Activated naive CD8-positive, alpha-beta T cell treated with anti-CD3 and anti-CD28 coated beads, Interleukin-2, amount 50 U/mL, for 24 hours (primary cell): Measurements from ENCODE around the gene ZNF211.

Experiments used
- ATAC-seq: fragments of 150-1000 bp; cut with Tn5 transposase; one replicate; pipeline ENCODE4 v1.10.0; 2021
- DNase-seq: peaks from one replicate; pipeline ENCODE4 v3.0.0; 2021
- H3K27ac Mint-ChIP-seq: one replicate; pipeline ENCODE4 v1.8.0; 2021; ENCODE audit warnings: mild to moderate bottlenecking, mixed read lengths
- H3K27me3 Mint-ChIP-seq: one replicate; pipeline ENCODE4 v1.8.0; 2021; ENCODE audit warnings: mixed read lengths
- H3K36me3 Mint-ChIP-seq: one replicate; pipeline ENCODE4 v1.8.0; 2021; ENCODE audit warnings: low read depth, mixed read lengths
- H3K4me1 Mint-ChIP-seq: one replicate; pipeline ENCODE4 v1.8.0; 2021; ENCODE audit warnings: mixed read lengths
- H3K4me3 Mint-ChIP-seq: one replicate; pipeline ENCODE4 v1.8.0; 2021; ENCODE audit warnings: mild to moderate bottlenecking, moderate library complexity, mixed read lengths
- H3K9me3 Mint-ChIP-seq: one replicate; pipeline ENCODE4 v1.8.0; 2021; ENCODE audit warnings: mixed read lengths

ZNF211 gene

DNA sequence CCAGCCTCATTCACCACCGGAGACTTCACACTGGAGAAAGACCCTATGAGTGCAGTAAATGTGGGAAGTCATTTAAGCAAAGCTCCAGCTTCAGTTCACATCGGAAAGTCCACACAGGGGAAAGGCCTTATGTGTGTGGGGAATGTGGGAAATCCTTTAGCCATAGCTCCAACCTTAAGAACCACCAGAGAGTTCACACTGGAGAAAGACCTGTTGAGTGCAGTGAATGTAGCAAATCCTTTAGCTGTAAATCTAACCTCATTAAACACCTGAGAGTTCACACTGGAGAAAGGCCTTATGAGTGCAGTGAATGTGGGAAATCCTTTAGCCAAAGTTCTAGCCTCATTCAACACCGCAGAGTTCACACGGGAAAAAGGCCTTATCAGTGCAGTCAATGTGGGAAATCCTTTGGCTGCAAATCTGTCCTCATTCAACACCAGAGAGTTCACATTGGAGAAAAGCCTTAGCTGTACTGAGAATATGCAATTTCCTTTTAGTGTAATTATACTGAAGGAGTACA lies 8.8 kb downstream of the ZNF211 start:
- no peaks in the 10 kb centered on the region for H3K4me1 Mint-ChIP-seq
- DNase-seq, result no peak
- ATAC-seq, result no peak
- peaks cover 69% of the 10 kb centered on the region for H3K36me3 Mint-ChIP-seq
- H3K9me3 Mint-ChIP-seq, result peaks cover 74% of the 10 kb centered on the region
- H3K4me3 Mint-ChIP-seq, result no peak overlapping the region
- H3K27ac Mint-ChIP-seq, result no peak overlapping the region
- no peaks in the 10 kb centered on the region for H3K27me3 Mint-ChIP-seq

DNA sequence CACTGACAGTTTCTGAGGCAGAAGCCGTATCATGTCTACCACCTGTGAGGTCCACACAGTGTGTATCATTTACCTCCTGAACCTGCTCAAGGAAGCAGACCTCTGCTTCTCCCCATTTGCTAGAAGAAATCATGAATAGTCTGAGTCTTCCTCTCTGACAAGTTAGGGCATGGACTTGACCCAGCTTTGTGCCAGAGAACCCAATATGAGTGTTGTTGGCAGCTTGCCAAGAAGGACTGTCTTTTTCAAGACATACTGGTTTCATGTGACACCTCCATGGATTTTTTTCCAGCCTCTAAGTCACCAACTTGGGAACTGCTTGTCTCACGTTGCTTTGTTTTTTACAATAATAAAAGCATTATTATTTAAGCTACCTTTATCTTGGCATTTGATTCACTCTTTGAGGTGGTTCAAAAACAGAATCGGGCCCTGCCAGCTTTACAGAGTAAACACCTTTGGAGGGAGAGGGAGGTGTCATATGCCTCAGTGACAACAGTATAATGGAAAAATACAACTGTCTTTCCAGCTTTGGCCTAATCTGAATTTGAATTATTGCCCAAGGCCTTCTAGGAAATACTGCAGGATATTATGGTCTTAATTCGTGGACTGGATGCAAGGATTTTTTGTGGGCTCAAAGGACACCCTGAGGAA lies 9.6 kb downstream of the ZNF211 start:
- DNase-seq (no peak), ATAC-seq (no peak)
- no peak overlapping the region for H3K4me3 Mint-ChIP-seq
- H3K27me3 Mint-ChIP-seq, result no peaks in the 10 kb centered on the region
- no peak overlapping the region for H3K27ac Mint-ChIP-seq
- H3K9me3 Mint-ChIP-seq, result peaks cover 73% of the 10 kb centered on the region
- H3K4me1 Mint-ChIP-seq, result no peaks in the 10 kb centered on the region
- H3K36me3 Mint-ChIP-seq, result peaks cover 62% of the 10 kb centered on the region

DNA sequence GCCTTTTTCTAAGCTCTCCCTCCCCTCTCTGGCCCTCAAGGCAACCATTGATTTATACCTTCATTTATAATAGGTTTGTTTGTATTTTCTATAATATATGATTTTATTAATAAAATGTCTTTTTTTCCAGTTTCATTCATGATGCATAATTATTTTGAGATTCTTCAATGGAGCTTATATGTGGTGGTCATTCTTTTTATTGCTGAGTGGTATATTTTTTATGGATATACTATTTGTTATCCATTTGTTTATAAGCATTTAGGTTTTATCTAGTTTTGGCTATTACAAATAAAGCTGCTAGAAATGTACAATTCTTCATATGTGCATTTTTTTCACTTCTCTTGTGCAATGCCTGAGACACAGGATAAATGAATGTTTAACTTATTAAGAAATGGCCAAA lies 10.8 kb downstream of the ZNF211 start:
- DNase-seq (no peak), ATAC-seq (no peak)
- Mint-ChIP-seq H3K4me1 (no peaks in the 10 kb centered on the region), H3K9me3 (peaks cover 75% of the 10 kb centered on the region), H3K36me3 (peaks cover 55% of the 10 kb centered on the region), H3K27ac (no peak overlapping the region), H3K27me3 (no peaks in the 10 kb centered on the region), H3K4me3 (no peak overlapping the region)

- Mint-ChIP-seq H3K36me3 (peaks cover 23% of the 10 kb centered on the region), H3K4me1 (peaks cover 5% of the 10 kb centered on the region), H3K9me3 (peaks cover 62% of the 10 kb centered on the region), H3K27ac (no peak overlapping the region), H3K4me3 (no peak overlapping the region), H3K27me3 (peaks cover 4% of the 10 kb centered on the region)
- DNase-seq, result no peak
- no peak for ATAC-seq
Observed at GRCh38 chr19:57648331-57649003, 15.5 kb downstream of the ZNF211 start.

DNA sequence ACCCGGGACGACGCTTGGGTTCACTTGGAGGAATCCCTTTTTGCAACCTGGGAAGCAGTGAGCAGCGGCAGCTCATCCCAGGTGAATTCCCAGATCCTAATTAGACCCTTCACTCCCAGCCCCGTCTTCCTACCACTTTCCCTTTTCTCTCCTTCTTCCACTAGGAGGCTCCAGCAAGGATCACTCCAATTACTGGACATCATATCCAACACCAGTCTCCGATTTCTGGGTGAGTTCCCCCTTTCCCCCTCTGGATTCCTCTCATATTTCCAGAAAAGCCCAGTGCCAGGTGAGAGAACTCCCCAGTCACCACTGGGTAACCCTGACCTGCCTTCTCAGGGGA lies 18.7 kb downstream of the ZNF211 start:
- Mint-ChIP-seq H3K36me3 (peaks cover 23% of the 10 kb centered on the region), H3K4me1 (peaks cover 5% of the 10 kb centered on the region), H3K27ac (no peak overlapping the region), H3K27me3 (peaks cover 26% of the 10 kb centered on the region), H3K9me3 (peaks cover 67% of the 10 kb centered on the region), H3K4me3 (no peak overlapping the region)
- no peak for ATAC-seq
- no peak for DNase-seq

GRCh38 chr19:57653689-57654088 lies 20.7 kb downstream of the ZNF211 start:
- Mint-ChIP-seq H3K4me1 (peaks cover 5% of the 10 kb centered on the region), H3K36me3 (peaks cover 20% of the 10 kb centered on the region), H3K27ac (no peak overlapping the region), H3K4me3 (no peak overlapping the region), H3K27me3 (peaks cover 32% of the 10 kb centered on the region), H3K9me3 (peaks cover 54% of the 10 kb centered on the region)
- DNase-seq (no peak), ATAC-seq (no peak)

- Mint-ChIP-seq H3K27me3 (peaks cover 40% of the 10 kb centered on the region), H3K9me3 (peaks cover 48% of the 10 kb centered on the region), H3K27ac (no peak overlapping the region), H3K4me3 (no peak overlapping the region), H3K4me1 (peaks cover 5% of the 10 kb centered on the region), H3K36me3 (peaks cover 17% of the 10 kb centered on the region)
- ATAC-seq (no peak), DNase-seq (no peak)
Observed at GRCh38 chr19:57655443-57655842, 22.5 kb downstream of the ZNF211 start.

DNA sequence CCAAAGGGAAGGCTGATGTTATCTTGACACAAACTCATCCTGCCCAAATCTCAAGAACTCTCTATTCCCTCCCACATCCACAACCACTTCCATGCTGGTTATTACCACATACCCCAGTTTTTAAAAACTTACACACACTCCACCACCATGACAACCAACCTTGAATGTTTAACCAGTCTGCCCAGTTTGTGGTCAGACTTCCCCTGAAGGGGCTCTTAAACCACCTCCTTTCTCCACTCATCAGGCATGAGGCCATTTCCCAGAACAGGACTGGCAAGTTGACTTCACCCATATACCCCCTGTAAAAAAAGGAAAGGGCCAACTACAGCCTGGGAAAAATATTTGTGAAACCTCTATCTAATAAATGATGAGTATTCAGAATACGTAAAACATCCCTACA lies 23.4 kb downstream of the ZNF211 start:
- ATAC-seq, result no peak
- no peak for DNase-seq
- Mint-ChIP-seq H3K27ac (no peak overlapping the region), H3K4me3 (no peak overlapping the region), H3K9me3 (peaks cover 48% of the 10 kb centered on the region), H3K36me3 (peaks cover 15% of the 10 kb centered on the region), H3K4me1 (peaks cover 5% of the 10 kb centered on the region), H3K27me3 (peaks cover 43% of the 10 kb centered on the region)

DNA sequence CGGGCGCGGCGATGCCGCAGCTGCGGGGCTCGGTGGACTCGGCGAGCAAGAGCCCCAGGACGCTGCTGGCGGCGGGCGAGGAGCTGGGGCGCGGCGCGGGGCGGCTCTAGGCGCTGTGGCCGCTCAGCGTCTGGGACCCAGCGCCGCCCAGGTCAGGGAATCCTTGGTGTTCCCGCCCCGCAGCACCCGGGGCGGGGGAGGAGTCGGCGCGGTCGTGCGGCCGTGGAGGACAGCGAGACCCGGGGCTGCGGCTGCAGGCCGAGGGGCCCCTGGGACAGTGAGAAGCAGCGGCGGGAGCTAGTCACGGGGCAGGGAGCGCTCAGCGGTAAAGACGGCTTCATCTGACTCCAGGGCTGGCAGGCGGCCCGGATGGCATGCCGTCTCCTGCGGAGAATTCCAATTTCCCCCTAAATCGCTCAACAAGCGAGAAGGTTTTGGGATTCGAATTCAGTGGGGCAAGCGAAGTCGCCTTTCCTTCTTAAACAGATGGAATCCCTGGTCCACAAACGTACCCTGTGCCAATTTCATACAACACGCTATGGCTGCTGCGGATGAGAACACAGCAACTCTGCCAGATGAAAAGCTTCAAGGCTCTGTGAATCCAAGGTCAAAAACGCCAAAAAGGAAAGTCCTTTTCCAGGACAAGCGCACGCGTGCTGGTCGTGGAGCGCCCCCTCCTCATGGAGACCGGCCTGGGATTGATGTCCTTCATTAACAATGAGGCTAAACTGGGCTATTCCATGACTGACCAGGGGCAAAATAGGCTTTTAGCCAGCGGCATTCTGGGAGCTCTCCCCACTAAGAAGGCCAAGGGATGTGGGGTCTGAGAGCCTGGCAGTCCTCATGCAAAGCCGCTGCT lies 31.5 kb downstream of the ZNF211 start:
- peaks cover 45% of the 10 kb centered on the region for H3K27me3 Mint-ChIP-seq
- peak; percentile 13 for DNase-seq
- H3K9me3 Mint-ChIP-seq, result peaks cover 3% of the 10 kb centered on the region
- ATAC-seq, result peak; percentile 57
- H3K4me3 Mint-ChIP-seq, result peak overlapping the region; percentile 70
- H3K27ac Mint-ChIP-seq, result no peak overlapping the region
- peaks cover 2% of the 10 kb centered on the region for H3K4me1 Mint-ChIP-seq
- no peaks in the 10 kb centered on the region for H3K36me3 Mint-ChIP-seq

- peak overlapping the region; percentile 21 for H3K4me3 Mint-ChIP-seq
- no peaks in the 10 kb centered on the region for H3K36me3 Mint-ChIP-seq
- peaks cover 3% of the 10 kb centered on the region for H3K9me3 Mint-ChIP-seq
- H3K4me1 Mint-ChIP-seq, result peaks cover 2% of the 10 kb centered on the region
- peaks cover 42% of the 10 kb centered on the region for H3K27me3 Mint-ChIP-seq
- no peak overlapping the region for H3K27ac Mint-ChIP-seq
- no peak for DNase-seq
- ATAC-seq, result no peak
Observed at GRCh38 chr19:57665261-57665806, 32.4 kb downstream of the ZNF211 start.

DNA sequence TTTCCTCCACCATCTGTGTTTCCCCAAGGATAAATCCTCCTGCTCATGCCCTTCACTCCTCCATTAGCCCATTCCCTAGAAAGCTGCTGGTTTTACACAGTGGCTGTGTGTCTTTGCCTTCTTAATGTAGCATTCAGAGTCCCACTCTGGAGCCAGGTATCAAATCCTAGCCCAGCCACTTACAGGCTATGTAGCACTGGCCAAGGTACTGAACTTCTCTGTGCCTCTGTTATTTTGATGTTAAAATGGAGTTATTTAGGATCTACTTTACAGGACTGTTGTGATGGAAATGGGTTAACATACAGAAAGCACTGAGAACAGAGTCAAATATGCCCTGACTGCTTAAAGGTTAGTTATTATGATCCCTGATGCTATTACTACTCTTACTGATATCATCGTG lies 34.3 kb downstream of the ZNF211 start:
- peaks cover 2% of the 10 kb centered on the region for H3K4me1 Mint-ChIP-seq
- no peaks in the 10 kb centered on the region for H3K36me3 Mint-ChIP-seq
- H3K27me3 Mint-ChIP-seq, result peaks cover 45% of the 10 kb centered on the region
- peaks cover 3% of the 10 kb centered on the region for H3K9me3 Mint-ChIP-seq
- ATAC-seq (no peak), DNase-seq (no peak)
- no peak overlapping the region for H3K4me3 Mint-ChIP-seq
- H3K27ac Mint-ChIP-seq, result no peak overlapping the region

DNA sequence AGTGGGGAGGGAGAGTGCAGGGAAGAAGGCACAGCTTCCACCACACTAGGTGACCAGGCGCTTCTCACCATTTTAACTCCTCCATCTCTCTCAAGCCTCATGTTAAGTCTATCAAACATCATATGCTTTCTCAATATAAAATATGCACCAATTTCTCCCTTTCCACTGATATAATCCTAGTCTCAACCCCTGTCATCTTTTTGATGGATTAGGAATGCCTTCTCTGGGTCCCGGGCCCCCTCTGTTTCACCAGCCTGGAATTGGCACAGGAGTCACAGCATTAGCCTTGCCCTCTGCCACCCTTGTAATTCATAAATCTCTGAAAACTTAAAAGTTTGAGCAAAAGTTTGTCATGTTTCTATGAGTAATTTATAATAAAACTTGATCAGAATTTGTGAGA lies 35.7 kb downstream of the ZNF211 start, which contains the start of gene ZSCAN4:
ZSCAN4 (plus strand) TSS at position 301 of the 400 bp plus-strand sequence. CDS start 7,211 bp downstream, outside the sequence.
- no peaks in the 10 kb centered on the region for H3K36me3 Mint-ChIP-seq
- no peak within 1 kb of the TSS for H3K27ac Mint-ChIP-seq
- peaks cover 2% of the 10 kb centered on the region for H3K4me1 Mint-ChIP-seq
- ATAC-seq, result no peak
- no peak within 1 kb of the TSS for H3K4me3 Mint-ChIP-seq
- H3K27me3 Mint-ChIP-seq, result peaks cover 37% of the 10 kb centered on the region
- H3K9me3 Mint-ChIP-seq, result peaks cover 3% of the 10 kb centered on the region
- DNase-seq, result no peak

DNA sequence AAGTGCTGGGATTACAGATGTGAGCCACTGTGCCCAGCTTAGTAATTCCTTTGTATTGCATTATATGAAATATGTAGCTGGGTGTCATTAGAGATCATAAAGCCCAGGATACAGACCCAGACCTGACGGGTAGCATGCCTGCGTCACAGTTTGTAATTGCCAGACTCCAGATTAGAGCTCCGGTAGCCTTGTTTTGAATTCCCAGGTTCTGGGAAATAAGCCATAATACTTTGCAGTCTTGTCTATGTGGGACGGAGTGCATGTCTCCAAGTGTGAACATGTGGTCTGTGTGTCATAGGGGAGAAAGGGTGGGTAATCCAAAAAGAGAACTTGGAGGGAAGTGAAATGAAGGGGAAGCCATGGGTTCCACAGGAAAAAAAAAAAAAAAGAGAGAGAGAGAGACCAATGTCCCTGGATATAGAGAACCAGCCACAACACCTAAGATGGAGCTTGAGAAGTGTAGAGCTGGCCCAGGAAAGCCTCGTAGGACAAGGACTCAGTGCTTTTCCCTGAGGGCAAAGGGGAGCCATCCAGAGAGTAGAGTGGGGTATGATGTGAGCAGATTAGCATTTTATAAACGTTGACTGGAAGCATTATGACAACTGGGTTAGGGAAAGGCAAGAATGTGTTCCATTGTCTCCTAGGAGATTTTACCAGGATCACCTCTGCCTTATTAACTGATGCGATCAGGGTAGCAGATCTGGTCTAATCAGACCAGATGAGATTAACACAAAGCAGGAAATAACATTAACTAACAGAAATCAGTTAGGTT lies 38.3 kb downstream of the ZNF211 start:
- no peak overlapping the region for H3K4me3 Mint-ChIP-seq
- peaks cover 3% of the 10 kb centered on the region for H3K9me3 Mint-ChIP-seq
- peaks cover 19% of the 10 kb centered on the region for H3K27me3 Mint-ChIP-seq
- DNase-seq, result no peak
- H3K36me3 Mint-ChIP-seq, result peaks cover 3% of the 10 kb centered on the region
- no peak overlapping the region for H3K27ac Mint-ChIP-seq
- ATAC-seq, result no peak
- no peaks in the 10 kb centered on the region for H3K4me1 Mint-ChIP-seq

GRCh38 chr19:57672466-57672865 lies 39.5 kb downstream of the ZNF211 start:
- no peak overlapping the region for H3K4me3 Mint-ChIP-seq
- peaks cover 8% of the 10 kb centered on the region for H3K9me3 Mint-ChIP-seq
- DNase-seq, result no peak
- no peak overlapping the region for H3K27ac Mint-ChIP-seq
- H3K4me1 Mint-ChIP-seq, result no peaks in the 10 kb centered on the region
- H3K36me3 Mint-ChIP-seq, result peaks cover 4% of the 10 kb centered on the region
- H3K27me3 Mint-ChIP-seq, result peaks cover 23% of the 10 kb centered on the region
- no peak for ATAC-seq
